WTC11 (cell line): Measurements from ENCODE around the gene GOT2. TPM values are rescaled to one million over a fixed set of nuclear protein-coding genes. Genes with fewer than 3 reads are reported as not detected.

Experiments
- ATAC-seq: fragments of 200-7000 bp; cut with Tn5 transposase; 2 replicates; pipeline ENCODE4 v1.10.0; 2021; ENCODE audit warnings: mild to moderate bottlenecking, moderate library complexity
- CTCF ChIA-PET: fragments of 300-600 bp; sonication (Branson Sonifier 250); formaldehyde crosslinking; loops from one replicate; lab custom pipeline; 2021; ENCODE audit warnings: antibody characterized with exemption; lab: Charles Lee
- POLR2A ChIA-PET: fragments of 350-600 bp; sonication (Branson Sonifier 250); formaldehyde crosslinking; loops from one replicate; lab custom pipeline; 2021; ENCODE audit warnings: antibody characterized with exemption; lab: Charles Lee
- DNase-seq: peaks from one replicate; pipeline ENCODE4 v3.0.0; 2021; ENCODE audit warnings: low spot score
- H3K27ac Mint-ChIP-seq: 2 replicates; pipeline ENCODE4 v1.8.0; 2021; ENCODE audit warnings: mixed read lengths
- H3K27me3 Mint-ChIP-seq: 2 replicates; pipeline ENCODE4 v1.8.0; 2021; ENCODE audit warnings: low read depth, mild to moderate bottlenecking, moderate library complexity, mixed read lengths
- H3K36me3 Mint-ChIP-seq: 2 replicates; pipeline ENCODE4 v1.8.0; 2021; ENCODE audit warnings: mixed read lengths
- H3K4me1 Mint-ChIP-seq: 2 replicates; pipeline ENCODE4 v1.8.0; 2022; ENCODE audit warnings: mixed read lengths
- H3K4me3 Mint-ChIP-seq: 2 replicates; pipeline ENCODE4 v1.8.0; 2021; ENCODE audit warnings: mild to moderate bottlenecking, moderate library complexity, mixed read lengths
- H3K9me3 Mint-ChIP-seq: 2 replicates; pipeline ENCODE4 v1.8.0; 2021; ENCODE audit warnings: mixed read lengths
- AR ChIP-seq: fragments of 250-450 bp; sonication (Bioruptor Pico); IDR thresholded peaks from 2 replicates; pipeline ENCODE4 v1.9.0; 2021; ENCODE audit warnings: mild to moderate bottlenecking
- CREB1 ChIP-seq: sonication (generic); formaldehyde crosslinking; IDR thresholded peaks from 2 replicates; pipeline ENCODE4 v1.8.0; 2023; ENCODE audit warnings: mild to moderate bottlenecking, missing genetic modification reagents
- CREM ChIP-seq: sonication (generic); formaldehyde crosslinking; IDR thresholded peaks from 2 replicates; pipeline ENCODE4 v1.8.1; 2022; ENCODE audit warnings: mild to moderate bottlenecking, missing genetic modification reagents, moderate library complexity
- ETV6 ChIP-seq: sonication (generic); formaldehyde crosslinking; IDR thresholded peaks from 2 replicates; pipeline ENCODE4 v1.8.1; 2022; ENCODE audit warnings: mild to moderate bottlenecking, missing genetic modification reagents
- FOXK1 ChIP-seq: sonication (generic); formaldehyde crosslinking; IDR thresholded peaks from 2 replicates; pipeline ENCODE4 v1.8.0; 2022; ENCODE audit warnings: mild to moderate bottlenecking, moderate library complexity, missing genetic modification reagents
- FOXP1 ChIP-seq: sonication (generic); formaldehyde crosslinking; IDR thresholded peaks from 2 replicates; pipeline ENCODE4 v1.8.0; 2022; ENCODE audit warnings: missing genetic modification reagents, mild to moderate bottlenecking, moderate library complexity, borderline replicate concordance
- GRHL2 ChIP-seq: fragments of 250-450 bp; sonication (Bioruptor Pico); IDR thresholded peaks from 2 replicates; pipeline ENCODE4 v1.8.0; 2022; ENCODE audit warnings: mild to moderate bottlenecking, moderate library complexity; ENCODE audit not compliant: insufficient replicate concordance, severe bottlenecking
- HMGA2 ChIP-seq: fragments of 250-450 bp; sonication (Bioruptor Pico); IDR thresholded peaks from 2 replicates; pipeline ENCODE4 v1.4.0; 2021; ENCODE audit warnings: mild to moderate bottlenecking, moderate library complexity
- JAZF1 ChIP-seq: fragments of 250-450 bp; sonication (Bioruptor Pico); IDR thresholded peaks from 2 replicates; pipeline ENCODE4 v1.9.0; 2021; ENCODE audit warnings: moderate library complexity, mild to moderate bottlenecking, inconsistent platforms
- KAT7 ChIP-seq: sonication (generic); formaldehyde crosslinking; IDR thresholded peaks from 2 replicates; pipeline ENCODE4 v1.8.1; 2023; ENCODE audit warnings: missing genetic modification reagents, mild to moderate bottlenecking, borderline replicate concordance
- MXD4 ChIP-seq: fragments of 250-450 bp; sonication (Bioruptor Pico); IDR thresholded peaks from 2 replicates; pipeline ENCODE4 v1.8.0; 2021; ENCODE audit warnings: mild to moderate bottlenecking, moderate library complexity, borderline replicate concordance
- NFATC4 ChIP-seq: fragments of 250-450 bp; sonication (Bioruptor Pico); IDR thresholded peaks from 2 replicates; pipeline ENCODE4 v1.9.0; 2021; ENCODE audit warnings: mild to moderate bottlenecking
- NFE2L1 ChIP-seq: sonication (generic); formaldehyde crosslinking; IDR thresholded peaks from 2 replicates; pipeline ENCODE4 v1.8.1; 2023; ENCODE audit warnings: missing genetic modification reagents
- NFYB ChIP-seq: sonication (generic); formaldehyde crosslinking; conservative IDR thresholded peaks from 2 replicates; pipeline ENCODE4 v1.8.0; 2022; ENCODE audit warnings: low read depth, missing genetic modification reagents
- NR3C1 ChIP-seq: sonication (generic); formaldehyde crosslinking; conservative IDR thresholded peaks from 2 replicates; pipeline ENCODE4 v1.8.1; 2023; ENCODE audit warnings: low read depth, mild to moderate bottlenecking, missing genetic modification reagents
- OVOL2 ChIP-seq: fragments of 250-450 bp; sonication (Bioruptor Pico); IDR thresholded peaks from 2 replicates; pipeline ENCODE4 v1.9.0; 2021; ENCODE audit warnings: mild to moderate bottlenecking, borderline replicate concordance
- PRRX2 ChIP-seq: fragments of 250-450 bp; sonication (Bioruptor Pico); IDR thresholded peaks from 2 replicates; pipeline ENCODE4 v1.8.0; 2021; ENCODE audit warnings: mild to moderate bottlenecking
- RORB ChIP-seq: fragments of 250-450 bp; sonication (Bioruptor Pico); IDR thresholded peaks from 2 replicates; pipeline ENCODE4 v1.9.0; 2021; ENCODE audit warnings: mild to moderate bottlenecking
- SMAD4 ChIP-seq: sonication (generic); formaldehyde crosslinking; IDR thresholded peaks from 2 replicates; pipeline ENCODE4 v1.8.0; 2022; ENCODE audit warnings: mild to moderate bottlenecking, missing genetic modification reagents
- ZNF121 ChIP-seq: sonication (generic); formaldehyde crosslinking; IDR thresholded peaks from 2 replicates; pipeline ENCODE4 v1.8.0; 2023; ENCODE audit warnings: missing genetic modification reagents
- ZNF138 ChIP-seq: sonication (generic); formaldehyde crosslinking; conservative IDR thresholded peaks from 2 replicates; pipeline ENCODE4 v1.8.1; 2022; ENCODE audit warnings: mild to moderate bottlenecking, moderate library complexity, missing genetic modification reagents
- ZNF219 ChIP-seq: sonication (generic); formaldehyde crosslinking; IDR thresholded peaks from 2 replicates; pipeline ENCODE4 v1.8.0; 2023; ENCODE audit warnings: missing genetic modification reagents, mild to moderate bottlenecking, borderline replicate concordance
- ZNF232 ChIP-seq: sonication (generic); formaldehyde crosslinking; IDR thresholded peaks from 2 replicates; pipeline ENCODE4 v1.8.0; 2022; ENCODE audit warnings: mild to moderate bottlenecking, missing genetic modification reagents
- ZNF263 ChIP-seq: sonication (generic); formaldehyde crosslinking; IDR thresholded peaks from 2 replicates; pipeline ENCODE4 v1.8.1; 2022; ENCODE audit warnings: low read depth, mild to moderate bottlenecking, moderate library complexity, missing genetic modification reagents
- total RNA-seq: library from RNA; stranded (reverse); gene quantifications from 3 replicates; pipeline ENCODE4 v1.2.3, GENCODE V29; 2021
- TF ChIP-seq, protein P1 (sequence below): sonication (generic); formaldehyde crosslinking; IDR thresholded peaks from 2 replicates; pipeline ENCODE4 v1.8.1; 2022; ENCODE audit warnings: mild to moderate bottlenecking, missing genetic modification reagents, moderate library complexity, borderline replicate concordance
- TF ChIP-seq, protein P2 (sequence below): sonication (generic); formaldehyde crosslinking; IDR thresholded peaks from 2 replicates; pipeline ENCODE4 v1.8.0; 2023; ENCODE audit warnings: missing genetic modification reagents

GOT2 gene
- total RNA-seq, 1 experiment from 2014 or later: 192 TPM

- ATAC-seq: no peak
- H3K4me3 Mint-ChIP-seq: no peak overlapping the region
- TF ChIP-seq ZNF121 (0 out of 2 replicates have a peak, but pooled peaks have one; percentile 38), CREM (CRISPR knock-in tag) (no peak)
- no peaks in the 10 kb centered on the region for H3K9me3 Mint-ChIP-seq
- POLR2A ChIA-PET: no interaction called here
- H3K36me3 Mint-ChIP-seq: peaks cover 14% of the 10 kb centered on the region
- CTCF ChIA-PET: no interaction called here
- no peak overlapping the region; the same call in 1 of the 2 replicates for H3K27ac Mint-ChIP-seq
- H3K4me1 Mint-ChIP-seq: peaks cover 7% of the 10 kb centered on the region
- no peaks in the 10 kb centered on the region for H3K27me3 Mint-ChIP-seq
- no peak for DNase-seq
Observed at GRCh38 chr16:58727028-58727781, 6.9 kb downstream of the GOT2 start.

DNA sequence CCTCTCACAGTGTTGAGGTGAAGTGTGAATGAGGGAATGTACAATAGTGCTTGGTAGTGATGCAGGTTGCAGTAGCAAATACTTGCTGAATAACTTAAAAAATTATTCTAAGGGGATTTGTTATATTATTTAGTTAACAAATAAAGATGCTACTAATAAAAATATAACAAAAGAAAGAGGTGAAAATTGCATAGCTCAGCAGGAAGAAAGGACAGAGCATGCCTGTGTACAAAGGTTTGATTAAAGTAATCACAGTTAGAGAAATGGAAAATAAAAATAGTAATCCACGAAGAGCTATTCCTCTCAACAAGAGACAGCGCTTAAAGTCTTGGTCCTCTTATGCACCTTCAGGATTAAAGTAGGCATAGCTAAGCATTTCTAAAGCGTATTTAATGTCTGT lies 11.0 kb downstream of the GOT2 start:
- H3K9me3 Mint-ChIP-seq: no peaks in the 10 kb centered on the region
- H3K27me3 Mint-ChIP-seq: no peaks in the 10 kb centered on the region
- TF ChIP-seq RORB (CRISPR knock-in tag) (no peak), ZNF232 (CRISPR knock-in tag) (no peak), PRRX2 (CRISPR knock-in tag) (no peak), SMAD4 (CRISPR knock-in tag) (no peak), HMGA2 (CRISPR knock-in tag) (no peak), NFATC4 (CRISPR knock-in tag) (no peak), NFYB (CRISPR knock-in tag) (no peak), JAZF1 (CRISPR knock-in tag) (no peak), ETV6 (CRISPR knock-in tag) (no peak), GRHL2 (no peak), CREB1 (CRISPR knock-in tag) (no peak), FOXK1 (CRISPR knock-in tag) (no peak)
- ATAC-seq (no peak), DNase-seq (no peak)
- H3K4me3 Mint-ChIP-seq: no peak overlapping the region
- ChIA-PET CTCF (interaction anchor here (1.3 kb wide), 1 partner anchor 33 kb away, joined by 5 read pairs; no protein-coding TSS in a partner anchor), POLR2A (interaction anchor here (0.6 kb wide), 1 partner anchor 16 kb away, joined by 3 read pairs; no protein-coding TSS in a partner anchor)
- H3K4me1 Mint-ChIP-seq: no peaks in the 10 kb centered on the region
- no peak overlapping the region for H3K27ac Mint-ChIP-seq
- H3K36me3 Mint-ChIP-seq: peaks cover 45% of the 10 kb centered on the region

- ChIA-PET CTCF (no interaction called here), POLR2A (no interaction called here)
- Mint-ChIP-seq H3K4me1 (no peaks in the 10 kb centered on the region), H3K4me3 (no peak overlapping the region), H3K27me3 (no peaks in the 10 kb centered on the region), H3K9me3 (no peaks in the 10 kb centered on the region), H3K27ac (no peak overlapping the region), H3K36me3 (peaks cover 77% of the 10 kb centered on the region)
- DNase-seq: no peak
- no peak for ATAC-seq
- TF ChIP-seq SMAD4 (CRISPR knock-in tag) (no peak), ZNF219 (CRISPR knock-in tag) (no peak), FOXP1 (CRISPR knock-in tag) (no peak), HMGA2 (CRISPR knock-in tag) (no peak), ZNF263 (CRISPR knock-in tag) (no peak), MXD4 (CRISPR knock-in tag) (no peak)
- TF ChIP-seq, all 79 proteins: peak for 0
Observed at GRCh38 chr16:58717994-58718393, 16.1 kb downstream of the GOT2 start.

DNA sequence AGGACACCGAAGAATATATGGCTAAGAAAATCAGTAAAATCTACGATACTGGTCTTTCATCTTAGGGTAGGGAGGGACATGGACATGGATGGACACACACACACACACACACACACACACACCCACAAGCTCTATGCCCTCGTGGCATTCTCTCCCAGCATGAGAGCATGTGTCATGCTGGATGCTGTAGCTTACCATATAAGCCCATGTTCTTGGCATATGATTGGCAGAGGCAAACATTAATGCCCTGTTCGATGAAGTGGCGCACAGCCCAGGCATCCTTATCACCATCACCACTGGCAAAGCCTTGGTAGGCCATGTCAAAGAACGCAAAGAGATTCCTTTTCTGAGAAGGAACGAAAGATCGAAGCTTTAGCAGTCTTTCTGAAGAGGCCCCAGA lies 17.6 kb downstream of the GOT2 start:
- no peaks in the 10 kb centered on the region for H3K4me1 Mint-ChIP-seq
- no peak overlapping the region for H3K27ac Mint-ChIP-seq
- H3K27me3 Mint-ChIP-seq: no peaks in the 10 kb centered on the region
- DNase-seq (no peak), ATAC-seq (no peak)
- POLR2A ChIA-PET: interaction anchor here (0.5 kb wide), 1 partner anchor 117 kb away, joined by 3 read pairs; no protein-coding TSS in a partner anchor
- CTCF ChIA-PET: no interaction called here
- peaks cover 78% of the 10 kb centered on the region for H3K36me3 Mint-ChIP-seq
- no peaks in the 10 kb centered on the region for H3K9me3 Mint-ChIP-seq
- H3K4me3 Mint-ChIP-seq: no peak overlapping the region
- TF ChIP-seq OVOL2 (CRISPR knock-in tag) (no peak), ZNF138 (no peak), NR3C1 (CRISPR knock-in tag) (no peak), AR (CRISPR knock-in tag) (no peak), KAT7 (CRISPR knock-in tag) (no peak), RORB (CRISPR knock-in tag) (no peak), NFE2L1 (CRISPR knock-in tag) (no peak)
- TF ChIP-seq, protein P1, sequence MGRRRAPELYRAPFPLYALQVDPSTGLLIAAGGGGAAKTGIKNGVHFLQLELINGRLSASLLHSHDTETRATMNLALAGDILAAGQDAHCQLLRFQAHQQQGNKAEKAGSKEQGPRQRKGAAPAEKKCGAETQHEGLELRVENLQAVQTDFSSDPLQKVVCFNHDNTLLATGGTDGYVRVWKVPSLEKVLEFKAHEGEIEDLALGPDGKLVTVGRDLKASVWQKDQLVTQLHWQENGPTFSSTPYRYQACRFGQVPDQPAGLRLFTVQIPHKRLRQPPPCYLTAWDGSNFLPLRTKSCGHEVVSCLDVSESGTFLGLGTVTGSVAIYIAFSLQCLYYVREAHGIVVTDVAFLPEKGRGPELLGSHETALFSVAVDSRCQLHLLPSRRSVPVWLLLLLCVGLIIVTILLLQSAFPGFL (CRISPR knock-in tag): no peak
- TF ChIP-seq, protein P2, sequence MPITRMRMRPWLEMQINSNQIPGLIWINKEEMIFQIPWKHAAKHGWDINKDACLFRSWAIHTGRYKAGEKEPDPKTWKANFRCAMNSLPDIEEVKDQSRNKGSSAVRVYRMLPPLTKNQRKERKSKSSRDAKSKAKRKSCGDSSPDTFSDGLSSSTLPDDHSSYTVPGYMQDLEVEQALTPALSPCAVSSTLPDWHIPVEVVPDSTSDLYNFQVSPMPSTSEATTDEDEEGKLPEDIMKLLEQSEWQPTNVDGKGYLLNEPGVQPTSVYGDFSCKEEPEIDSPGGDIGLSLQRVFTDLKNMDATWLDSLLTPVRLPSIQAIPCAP: no peak
